Activated CD8-positive, alpha-beta T cell treated with anti-CD3 and anti-CD28 coated beads for 36 hours (primary cell): ENCODE data around the gene TAPT1. TPM values are rescaled to one million over a fixed set of nuclear protein-coding genes. Genes with fewer than 3 reads are reported as not detected.

Experiments used
- ATAC-seq: fragments of 200-7000 bp; cut with Tn5 transposase; one replicate; pipeline ENCODE4 v1.10.0; 2021; ENCODE audit warnings: mild to moderate bottlenecking, moderate library complexity
- CTCF ChIA-PET: fragments of 350-600 bp; sonication (Branson Sonifier 250); formaldehyde crosslinking; loops from one replicate; lab custom pipeline; 2021; ENCODE audit warnings: antibody characterized with exemption; lab: Charles Lee
- POLR2A ChIA-PET: fragments of 350-600 bp; sonication (Branson Sonifier 250); formaldehyde crosslinking; loops from one replicate; lab custom pipeline; 2021; ENCODE audit warnings: antibody characterized with exemption; lab: Charles Lee
- DNase-seq: peaks from one replicate; pipeline ENCODE4 v3.0.0-alpha.2; 2020
- H3K27ac Mint-ChIP-seq: one replicate; pipeline ENCODE4 v1.8.0; 2021; ENCODE audit warnings: mild to moderate bottlenecking, mixed read lengths
- H3K27me3 Mint-ChIP-seq: one replicate; pipeline ENCODE4 v1.8.0; 2021; ENCODE audit warnings: mixed read lengths
- H3K36me3 Mint-ChIP-seq: one replicate; pipeline ENCODE4 v1.8.0; 2021; ENCODE audit warnings: low read depth, mixed read lengths
- H3K4me1 Mint-ChIP-seq: one replicate; pipeline ENCODE4 v1.8.0; 2021; ENCODE audit warnings: low read depth, mixed read lengths
- H3K4me3 Mint-ChIP-seq: one replicate; pipeline ENCODE4 v1.8.0; 2021; ENCODE audit warnings: mild to moderate bottlenecking, moderate library complexity, mixed read lengths
- H3K9me3 Mint-ChIP-seq: one replicate; pipeline ENCODE4 v1.8.0; 2021; ENCODE audit warnings: mixed read lengths
- intact Hi-C: fragments of 100-400 bp; cut with micrococcal nuclease; formaldehyde crosslinking; loops from one replicate; pipeline ENCODE4 v1.10.0; 2022
- total RNA-seq, 2 experiments: library from RNA; stranded (reverse); gene quantifications; one replicate each; pipeline ENCODE4 v1.2.3, GENCODE V29; 2021
- TF ChIP-seq, protein P1 (sequence below): fragments of 200-600 bp; IDR thresholded peaks from one replicate; pipeline ENCODE4 v1.8.0; 2022; ENCODE audit warnings: antibody characterized with exemption, mild to moderate bottlenecking

The TAPT1 gene
- total RNA-seq, 2 experiments from 2014 or later = 34.2 to 35.5 TPM

DNA sequence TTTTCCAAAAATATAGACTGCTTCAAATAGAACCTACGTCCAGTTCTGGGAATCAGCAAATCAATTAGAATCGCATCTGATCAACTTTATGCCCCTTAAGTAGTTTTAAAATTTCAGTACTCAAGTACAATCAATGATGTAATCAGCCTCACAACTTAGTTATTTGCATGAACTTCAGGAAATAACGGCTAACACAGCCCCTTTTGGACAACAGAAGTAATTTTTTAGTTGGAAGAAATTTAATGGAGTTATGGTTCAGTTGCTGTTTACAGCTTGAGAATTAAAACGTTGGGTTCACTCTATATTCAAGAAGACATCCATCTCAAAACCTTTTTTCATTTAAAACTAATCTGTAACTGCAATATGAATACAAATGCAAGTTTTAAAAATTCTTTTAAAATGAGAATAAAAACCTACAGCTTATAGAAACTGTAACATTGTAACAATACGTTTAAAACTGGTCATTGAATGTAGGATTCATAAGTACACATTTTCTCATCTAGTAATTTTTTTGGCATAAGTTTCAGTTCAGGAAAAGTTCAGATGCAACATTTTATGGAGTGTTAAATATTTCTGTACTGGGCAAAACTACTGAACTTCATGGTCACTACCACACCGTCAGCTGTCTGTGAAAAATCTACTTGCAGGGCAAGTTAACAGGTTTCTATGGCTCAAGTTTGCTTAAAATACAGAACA is 956 bp downstream of the TAPT1 start:
- Mint-ChIP-seq H3K4me1 (peaks cover 54% of the 10 kb centered on the region), H3K27me3 (no peaks in the 10 kb centered on the region), H3K36me3 (peaks cover 24% of the 10 kb centered on the region), H3K27ac (peak overlapping the region; percentile 87), H3K9me3 (no peaks in the 10 kb centered on the region), H3K4me3 (peak overlapping the region; percentile 88)
- intact Hi-C loops = no loop called here
- no peak for DNase-seq
- TF ChIP-seq, protein P1, sequence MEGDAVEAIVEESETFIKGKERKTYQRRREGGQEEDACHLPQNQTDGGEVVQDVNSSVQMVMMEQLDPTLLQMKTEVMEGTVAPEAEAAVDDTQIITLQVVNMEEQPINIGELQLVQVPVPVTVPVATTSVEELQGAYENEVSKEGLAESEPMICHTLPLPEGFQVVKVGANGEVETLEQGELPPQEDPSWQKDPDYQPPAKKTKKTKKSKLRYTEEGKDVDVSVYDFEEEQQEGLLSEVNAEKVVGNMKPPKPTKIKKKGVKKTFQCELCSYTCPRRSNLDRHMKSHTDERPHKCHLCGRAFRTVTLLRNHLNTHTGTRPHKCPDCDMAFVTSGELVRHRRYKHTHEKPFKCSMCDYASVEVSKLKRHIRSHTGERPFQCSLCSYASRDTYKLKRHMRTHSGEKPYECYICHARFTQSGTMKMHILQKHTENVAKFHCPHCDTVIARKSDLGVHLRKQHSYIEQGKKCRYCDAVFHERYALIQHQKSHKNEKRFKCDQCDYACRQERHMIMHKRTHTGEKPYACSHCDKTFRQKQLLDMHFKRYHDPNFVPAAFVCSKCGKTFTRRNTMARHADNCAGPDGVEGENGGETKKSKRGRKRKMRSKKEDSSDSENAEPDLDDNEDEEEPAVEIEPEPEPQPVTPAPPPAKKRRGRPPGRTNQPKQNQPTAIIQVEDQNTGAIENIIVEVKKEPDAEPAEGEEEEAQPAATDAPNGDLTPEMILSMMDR = no peak
- ChIA-PET CTCF (interaction anchor here (1.3 to 3.1 kb wide), 7 partner anchors 8 to 198 kb away, joined by 3 to 12 read pairs (median 3); no protein-coding TSS in a partner anchor), POLR2A (interaction anchor here (0.9 to 1.4 kb wide), 2 partner anchors 9 to 33 kb away, joined by 3 to 4 read pairs; no protein-coding TSS in a partner anchor)
- no peak for ATAC-seq

DNA sequence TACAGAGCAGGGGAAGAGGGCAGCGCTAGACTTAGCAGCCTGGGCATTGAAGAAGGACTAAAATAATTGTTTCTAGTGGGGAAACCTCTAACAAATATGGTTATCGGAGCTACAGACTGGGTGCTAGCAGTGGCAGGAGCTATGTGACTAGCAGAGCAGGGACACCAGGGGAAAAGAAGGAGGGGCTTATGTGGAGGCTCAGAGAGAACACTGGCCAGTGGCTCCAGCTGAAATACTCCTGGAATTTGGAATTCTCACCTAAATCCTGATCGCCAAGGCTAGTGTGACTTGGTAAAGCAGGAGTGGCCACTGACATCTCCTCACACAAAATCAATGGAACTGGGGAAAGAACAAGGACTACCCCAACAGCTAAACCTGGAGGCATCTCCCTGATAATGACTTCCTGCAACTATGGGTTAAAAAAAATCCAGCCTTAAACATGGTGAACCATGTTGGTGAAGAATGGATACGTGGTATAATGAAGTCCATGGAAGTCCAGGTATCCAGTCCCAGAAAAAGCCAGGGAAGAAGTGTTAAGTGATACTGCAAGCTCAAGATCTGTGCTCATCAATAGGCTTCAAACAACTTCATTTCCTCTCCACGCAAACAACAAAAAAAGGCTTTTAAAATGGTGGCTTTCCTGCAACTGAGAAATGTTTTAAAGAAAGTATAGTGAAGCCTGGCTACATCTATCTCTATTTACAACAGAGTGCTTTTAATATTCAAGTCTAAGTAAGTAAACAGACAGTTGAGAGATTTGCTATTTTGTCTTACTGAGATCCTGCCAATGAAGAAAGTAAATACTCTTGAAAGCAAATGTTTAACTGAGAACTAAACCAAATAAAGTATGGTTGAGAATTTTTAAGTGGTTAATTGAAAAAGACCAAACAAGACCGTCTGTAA is 1.8 kb downstream of the TAPT1 start:
- Mint-ChIP-seq H3K27ac (peak overlapping the region; percentile 87), H3K36me3 (peaks cover 26% of the 10 kb centered on the region), H3K27me3 (no peaks in the 10 kb centered on the region), H3K9me3 (no peaks in the 10 kb centered on the region), H3K4me3 (peak overlapping the region; percentile 88), H3K4me1 (peaks cover 58% of the 10 kb centered on the region)
- ATAC-seq (no peak), DNase-seq (no peak)
- POLR2A ChIA-PET = interaction anchor here (0.8 to 1.4 kb wide), 4 partner anchors 8 to 34 kb away, joined by 3 to 5 read pairs (median 4); no protein-coding TSS in a partner anchor
- CTCF ChIA-PET = interaction anchor here (1.3 to 3.1 kb wide), 6 partner anchors 11 to 197 kb away, joined by 3 to 12 read pairs (median 4); no protein-coding TSS in a partner anchor
- TF ChIP-seq, protein P1 = no peak
- intact Hi-C loops = loop anchor here (5.0 kb wide), 1 partner anchor 33 kb away; no protein-coding TSS in a partner anchor

DNA sequence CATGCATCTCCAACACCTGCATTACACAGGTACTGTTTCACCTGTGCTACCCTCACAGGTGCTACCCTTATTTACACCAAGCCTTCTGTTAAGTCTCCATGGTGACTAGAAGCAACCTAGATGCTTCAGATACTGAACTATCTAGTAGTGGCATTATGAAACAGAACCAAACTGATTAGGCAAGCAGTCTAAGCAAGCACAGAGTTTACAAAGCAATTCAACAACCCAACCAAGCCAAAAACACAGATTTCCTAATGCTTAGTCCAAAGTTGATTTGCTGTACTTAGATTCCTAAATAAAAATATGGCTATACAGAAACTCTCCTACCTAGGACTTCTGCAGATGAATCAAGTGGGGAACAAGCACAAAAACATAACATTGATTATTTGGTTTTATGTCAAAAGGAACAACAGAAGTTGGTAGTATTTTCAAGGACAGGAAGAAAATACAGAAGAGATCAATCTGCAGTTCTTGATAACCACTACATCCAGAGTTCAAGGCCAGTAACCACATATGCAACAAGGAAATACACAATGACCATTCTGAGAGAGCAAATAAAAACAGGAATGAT is 3.2 kb downstream of the TAPT1 start:
- intact Hi-C loops = loop anchor here (5.0 kb wide), 1 partner anchor 34 kb away; no protein-coding TSS in a partner anchor
- peak overlapping the region; percentile 17 for H3K27ac Mint-ChIP-seq
- H3K9me3 Mint-ChIP-seq = no peaks in the 10 kb centered on the region
- TF ChIP-seq, protein P1 = no peak
- POLR2A ChIA-PET = no interaction called here
- peaks cover 56% of the 10 kb centered on the region for H3K4me1 Mint-ChIP-seq
- CTCF ChIA-PET = no interaction called here
- H3K27me3 Mint-ChIP-seq = no peaks in the 10 kb centered on the region
- DNase-seq = no peak
- peak overlapping the region; percentile 88 for H3K4me3 Mint-ChIP-seq
- peaks cover 26% of the 10 kb centered on the region for H3K36me3 Mint-ChIP-seq
- no peak for ATAC-seq

DNA sequence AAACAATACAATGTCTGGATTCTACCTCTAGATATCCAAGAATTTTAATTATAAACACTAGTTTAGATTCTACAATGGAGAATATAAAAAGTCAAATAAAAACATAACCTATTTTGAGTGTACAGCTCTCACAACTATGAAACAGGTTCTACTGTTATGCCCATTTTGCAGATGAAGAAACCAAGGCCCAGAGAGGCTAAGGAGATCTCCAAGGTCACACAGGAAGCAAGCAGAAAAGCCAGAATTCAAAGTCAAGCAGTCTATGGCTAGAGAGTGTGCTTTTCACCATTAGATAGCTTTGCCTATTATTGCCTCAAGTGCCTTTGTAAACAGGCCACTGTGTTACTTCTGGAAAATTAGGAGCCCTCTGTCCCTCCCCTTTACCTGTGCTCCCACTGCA is 7.3 kb downstream of the TAPT1 start:
- Mint-ChIP-seq H3K9me3 (no peaks in the 10 kb centered on the region), H3K36me3 (peaks cover 32% of the 10 kb centered on the region), H3K27me3 (no peaks in the 10 kb centered on the region), H3K27ac (no peak overlapping the region), H3K4me3 (no peak overlapping the region), H3K4me1 (peaks cover 72% of the 10 kb centered on the region)
- POLR2A ChIA-PET = no interaction called here
- TF ChIP-seq, protein P1 = no peak
- no peak for DNase-seq
- intact Hi-C loops = no loop called here
- CTCF ChIA-PET = interaction anchor here (1.0 to 9.7 kb wide), 3 partner anchors 12 to 46 kb away, joined by 3 to 77 read pairs (median 4); no protein-coding TSS in a partner anchor
- ATAC-seq = no peak
